ENCODE measurements around the gene MAB21L4.
"Not testable (repeated sequence)": the region's sequence is repeated elsewhere in the genome, so short reads cannot be mapped to it uniquely, and the experiment has no call there.

- TF ChIP-seq POLR2AphosphoS5 (IDR thresholded peaks at IDR 0.05; ENCODE audit: low read depth, low read length); POLR2A (IDR thresholded peaks at IDR 0.05; ENCODE audit: low read depth, low read length); TAF1 (IDR thresholded peaks at IDR 0.05; ENCODE audit: borderline replicate concordance, low read depth, low read length): not testable (repeated sequence)
Observed at GRCh38 chr2:240846309-240846708, 49.6 kb downstream of the MAB21L4 start.
